Stimulated activated CD4-positive, alpha-beta T cell treated with anti-CD3 and anti-CD28 coated beads, Interleukin-1b, Interleukin-23, amount 100 ng/mL, for 48 hours (primary cell): ENCODE measurements around the gene SLC16A5.
"Not testable (repeated sequence)": the region's sequence is repeated elsewhere in the genome, so short reads cannot be mapped to it uniquely, and the experiment has no call there.

ENCODE experiments used
- DNase-seq: peaks from one replicate; pipeline ENCODE4 v3.0.0-alpha.2; 2020

Gene SLC16A5

DNA sequence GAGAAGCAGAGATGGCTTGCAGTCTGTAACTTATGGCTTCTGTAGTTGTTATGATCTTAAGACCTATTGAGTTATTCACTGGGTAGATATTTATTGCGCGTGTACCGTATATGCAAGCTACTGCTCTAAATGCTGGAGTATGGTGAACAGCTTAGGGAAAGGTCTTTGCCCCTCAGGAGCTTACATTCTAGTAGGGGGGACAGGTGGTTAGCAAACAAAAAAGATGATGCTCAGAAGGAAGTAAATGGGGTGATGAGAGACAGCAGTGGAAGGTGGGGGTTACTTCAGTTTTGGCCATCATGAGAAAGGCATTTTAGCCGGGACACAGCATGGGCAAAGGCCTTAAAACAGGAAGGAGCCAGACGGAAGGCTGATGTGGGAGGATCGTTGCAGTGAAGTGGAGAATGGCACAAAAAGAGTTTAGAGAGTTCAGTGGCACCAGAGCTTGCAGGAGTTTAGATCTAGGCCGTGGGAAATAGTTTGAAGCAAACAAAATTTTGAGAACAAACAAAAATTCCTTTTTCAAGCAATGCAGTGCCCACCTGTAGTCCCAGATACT, 24.1 kb downstream of the SLC16A5 start:
- DNase-seq: no peak

DNA sequence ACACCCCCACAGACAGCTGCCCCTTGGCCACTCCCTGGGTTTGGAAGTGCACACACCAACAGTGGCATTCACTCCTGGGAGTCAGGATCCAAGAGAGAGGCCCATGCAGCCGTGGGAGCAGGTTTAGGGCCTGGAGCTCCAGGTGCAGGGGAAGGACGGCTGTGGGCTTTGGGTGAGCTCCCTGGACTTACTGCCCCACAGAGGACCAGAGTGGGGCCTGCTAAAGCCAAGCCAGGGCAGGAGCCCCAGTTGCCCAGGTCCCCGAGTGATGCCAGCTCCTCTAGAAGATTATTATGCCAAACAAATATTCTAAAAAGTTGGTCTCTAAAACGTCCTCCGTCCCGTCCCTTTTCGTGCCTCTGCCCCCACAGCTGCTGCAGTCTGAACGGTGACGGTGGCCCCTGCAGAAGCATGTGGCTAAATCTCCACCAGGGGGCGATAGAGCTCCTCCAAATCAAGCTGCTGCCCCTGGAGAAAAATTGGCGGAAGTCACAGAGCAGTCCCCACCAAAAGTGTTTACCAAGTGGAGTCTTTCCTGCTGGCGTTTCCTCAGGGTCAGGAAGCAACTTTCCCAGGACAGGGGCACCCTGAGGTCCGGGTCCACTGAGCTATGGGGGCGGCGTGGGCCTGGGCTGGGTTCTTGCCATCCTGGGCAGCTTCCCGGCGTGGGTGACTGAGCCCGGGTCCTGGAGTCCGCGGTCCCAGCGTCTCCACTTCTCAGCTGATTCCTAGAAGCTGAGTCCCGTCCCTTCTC, 26.2 kb downstream of the SLC16A5 start:
- peak; percentile 90 for DNase-seq

DNA sequence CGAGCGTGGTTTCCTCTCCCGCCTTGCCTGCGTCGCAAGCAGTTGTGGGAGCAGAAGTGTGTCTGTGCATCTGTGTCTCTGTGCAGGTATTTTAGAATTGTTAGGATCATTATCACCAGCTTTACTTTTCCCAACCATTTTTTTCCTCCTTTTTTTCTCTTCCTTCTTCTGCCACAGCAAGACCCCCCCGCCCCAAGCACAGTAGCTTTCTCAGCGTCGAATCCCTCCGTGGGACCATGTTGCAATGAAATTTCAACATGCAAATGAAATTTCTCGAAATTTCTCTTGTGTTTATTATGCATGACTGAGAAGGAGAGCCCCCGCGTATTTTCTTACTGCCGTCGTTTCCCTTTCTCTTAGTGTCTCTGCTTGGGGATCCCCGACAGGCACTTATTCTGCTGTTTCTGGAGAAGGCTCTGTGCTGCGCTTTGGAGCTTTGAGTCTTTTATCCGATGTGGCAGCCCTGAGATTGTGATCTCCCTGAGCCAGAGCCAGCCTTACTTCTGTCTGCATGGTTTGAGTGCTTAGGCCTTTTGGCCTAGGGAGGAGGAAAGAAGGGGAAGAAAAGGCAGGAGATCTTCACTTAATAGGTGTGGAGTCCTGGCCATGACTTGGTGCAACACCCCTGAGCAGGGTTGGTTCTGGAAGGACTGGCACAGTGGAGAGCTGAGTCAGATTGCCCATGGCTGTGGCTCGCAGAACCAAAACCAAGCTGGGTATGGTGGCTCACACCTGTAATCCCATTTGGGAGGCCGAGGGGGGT, 27.0 kb downstream of the SLC16A5 start:
- peak; percentile 16 for DNase-seq

DNA sequence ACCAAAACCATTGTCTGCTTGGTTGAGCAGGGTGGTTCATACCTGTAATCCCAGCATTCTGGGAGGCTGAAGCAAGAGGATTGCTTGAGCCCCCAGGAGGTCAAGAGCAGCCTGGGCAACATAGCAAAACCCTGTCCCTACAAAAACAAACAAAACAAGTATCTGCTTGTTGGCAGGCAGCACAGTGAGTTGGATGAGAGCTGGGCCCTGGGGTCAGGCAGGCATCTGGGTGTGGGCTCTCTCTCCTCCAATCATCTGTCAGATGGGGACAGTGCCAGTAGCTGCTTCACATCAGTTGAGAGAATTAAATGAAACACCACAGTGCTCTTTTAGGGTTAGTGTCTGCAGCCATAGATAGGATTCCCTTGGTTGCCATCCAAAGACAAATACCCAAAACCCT, 27.8 kb downstream of the SLC16A5 start:
- no peak for DNase-seq

DNA sequence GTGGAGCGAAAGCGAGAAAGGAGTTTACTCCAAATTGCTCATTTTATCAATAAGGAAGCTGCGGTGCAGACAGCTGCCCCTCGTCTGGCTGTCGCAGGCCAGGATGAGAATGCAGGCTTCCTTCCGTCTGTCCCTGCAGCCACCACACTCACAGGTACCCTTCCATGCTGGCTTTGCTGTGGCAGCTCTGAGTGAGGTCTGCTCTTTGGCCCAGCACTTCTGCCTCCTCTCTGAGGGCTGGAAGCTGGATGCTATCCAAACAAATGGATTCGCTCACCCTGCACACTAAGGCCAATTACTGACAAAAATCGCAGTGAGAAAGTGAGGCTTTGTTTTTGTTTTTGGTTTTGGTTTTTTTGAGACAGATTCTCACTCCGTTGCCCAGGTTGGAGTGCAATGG, 29.0 kb downstream of the SLC16A5 start:
- DNase-seq: no peak

DNA sequence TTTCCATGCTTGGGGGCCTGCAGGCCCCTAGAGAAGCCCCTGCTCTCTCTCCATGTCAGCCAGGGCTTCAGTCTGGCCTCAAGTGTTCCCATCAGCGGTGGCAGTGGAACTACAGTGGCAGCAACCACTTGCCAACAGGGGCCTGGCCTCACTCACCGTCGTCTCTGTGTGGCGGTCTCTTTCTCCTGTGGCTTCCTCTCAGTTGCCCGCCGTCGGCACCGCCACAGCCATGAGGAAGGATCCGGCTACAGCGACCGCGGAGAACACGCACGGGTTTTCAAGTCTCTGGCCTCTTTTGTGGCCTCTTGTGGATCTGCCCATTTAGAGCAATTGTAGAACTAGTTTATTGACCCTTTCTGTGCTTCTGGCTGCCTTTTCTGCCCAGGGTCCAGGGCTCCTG, 30.6 kb downstream of the SLC16A5 start:
- DNase-seq: no peak

DNA sequence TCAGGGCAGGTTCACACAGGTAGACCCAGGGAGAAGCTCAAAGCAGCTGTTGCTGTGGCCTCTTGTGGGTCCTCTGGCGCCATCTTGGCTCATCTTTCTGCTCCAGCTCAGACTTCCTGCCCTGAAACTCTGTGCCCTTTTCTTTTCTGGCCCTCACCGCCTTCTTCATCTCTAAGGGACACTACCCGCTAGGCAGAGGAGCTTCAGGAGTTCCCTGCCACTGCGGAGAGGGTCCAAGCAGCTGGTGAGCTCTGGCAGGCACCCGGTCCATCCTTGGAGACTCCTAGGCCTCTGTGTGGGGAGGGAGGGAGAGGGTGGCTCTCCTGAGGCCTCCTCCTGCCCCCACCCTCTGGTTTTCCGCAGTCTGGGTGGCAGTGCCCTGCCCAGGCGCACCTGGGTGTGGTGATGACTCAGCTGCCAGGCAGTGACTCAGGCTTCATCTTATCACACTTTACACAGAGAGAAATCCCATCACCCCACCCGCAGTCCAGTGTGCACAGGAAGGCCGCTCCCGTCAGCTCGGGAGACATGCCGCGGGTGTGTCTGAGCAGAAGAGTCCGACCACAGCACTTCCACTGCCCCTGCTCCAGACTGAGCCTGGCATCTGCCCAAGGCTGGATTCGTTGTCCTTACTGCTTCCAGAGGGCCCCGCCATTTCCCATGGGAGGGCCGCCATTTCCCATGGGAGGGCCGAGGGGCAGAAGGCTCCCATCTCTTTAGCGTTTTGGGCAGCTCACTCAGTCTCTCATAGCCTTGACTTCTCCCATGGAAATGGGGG, 36.5 kb downstream of the SLC16A5 start:
- DNase-seq: peak; percentile 74

DNA sequence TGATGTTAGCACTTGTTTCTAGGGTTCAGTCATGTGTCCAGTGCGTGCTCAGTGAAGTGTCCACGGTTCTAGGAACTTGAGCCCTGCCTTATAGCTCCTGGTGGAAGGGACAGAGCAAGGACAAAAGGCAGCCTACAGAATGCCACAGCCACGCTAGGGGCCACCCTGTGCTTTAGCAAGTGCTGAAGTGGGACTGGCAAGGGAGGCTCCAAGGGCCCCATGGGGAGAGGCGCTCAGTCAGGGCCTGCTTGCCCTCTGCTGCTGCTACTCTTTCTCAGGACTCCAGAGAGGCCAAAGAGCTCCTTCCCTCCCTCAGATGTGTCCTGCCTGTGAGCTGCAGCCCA, 37.0 kb downstream of the SLC16A5 start:
- DNase-seq: no peak

DNA sequence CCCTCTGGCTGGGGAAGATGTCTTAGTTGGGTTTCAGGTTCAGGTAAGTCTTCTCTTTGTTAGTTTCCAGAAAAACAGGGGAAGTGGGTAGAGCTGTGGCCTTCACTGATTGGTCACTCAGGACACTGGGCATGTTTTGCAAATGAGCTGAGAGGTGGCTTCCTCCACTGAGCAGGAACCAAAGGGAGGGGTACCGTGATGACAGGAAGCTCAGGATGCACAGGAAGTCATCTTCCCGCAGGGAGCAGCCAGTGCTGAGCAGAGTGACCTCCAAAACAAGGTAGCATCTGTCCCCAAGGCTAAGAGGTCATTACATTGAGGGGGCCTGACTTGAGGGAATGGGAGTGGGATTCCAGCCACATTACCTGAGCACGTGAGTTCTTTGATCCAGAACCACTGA, 38.2 kb downstream of the SLC16A5 start:
- DNase-seq: no peak

DNA sequence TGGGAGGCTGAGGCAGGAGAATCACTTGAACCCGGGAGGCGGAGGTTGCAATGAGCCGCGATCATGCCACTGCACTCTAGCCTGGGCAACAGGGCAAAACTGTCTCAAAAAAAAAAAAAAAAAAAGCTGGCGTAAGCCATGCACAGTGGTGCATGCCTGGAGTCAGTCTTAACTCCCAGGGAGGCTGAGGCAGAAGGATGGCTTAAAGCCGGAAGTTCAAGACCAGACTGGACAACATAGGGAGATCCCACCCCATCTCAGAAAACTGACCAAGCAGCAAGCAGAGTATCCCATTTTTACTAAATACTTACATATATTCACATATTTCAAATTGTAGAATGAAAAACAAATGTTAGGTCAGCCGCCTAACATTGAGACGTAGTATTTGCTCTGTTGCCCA, 39.2 kb downstream of the SLC16A5 start:
- no peak for DNase-seq

DNA sequence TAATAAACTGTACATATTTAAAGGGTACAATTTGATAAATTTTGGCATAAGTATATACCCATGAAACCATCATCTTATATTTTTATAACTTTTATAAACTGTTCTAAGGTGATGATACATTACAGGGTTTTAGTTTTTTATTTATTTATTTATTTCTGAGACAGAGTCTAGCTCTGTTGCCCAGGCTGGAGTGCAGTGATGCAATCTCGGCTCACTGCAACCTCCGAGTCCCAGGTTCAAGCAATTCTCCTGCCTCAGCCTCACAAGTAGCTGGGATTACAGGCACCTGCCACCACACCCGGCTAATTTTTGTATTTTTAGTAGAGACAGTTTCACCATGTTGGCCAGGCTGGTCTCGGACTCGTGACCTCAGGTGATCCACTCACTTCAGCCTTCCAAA, 40.2 kb downstream of the SLC16A5 start:
- not testable (repeated sequence) for DNase-seq

DNA sequence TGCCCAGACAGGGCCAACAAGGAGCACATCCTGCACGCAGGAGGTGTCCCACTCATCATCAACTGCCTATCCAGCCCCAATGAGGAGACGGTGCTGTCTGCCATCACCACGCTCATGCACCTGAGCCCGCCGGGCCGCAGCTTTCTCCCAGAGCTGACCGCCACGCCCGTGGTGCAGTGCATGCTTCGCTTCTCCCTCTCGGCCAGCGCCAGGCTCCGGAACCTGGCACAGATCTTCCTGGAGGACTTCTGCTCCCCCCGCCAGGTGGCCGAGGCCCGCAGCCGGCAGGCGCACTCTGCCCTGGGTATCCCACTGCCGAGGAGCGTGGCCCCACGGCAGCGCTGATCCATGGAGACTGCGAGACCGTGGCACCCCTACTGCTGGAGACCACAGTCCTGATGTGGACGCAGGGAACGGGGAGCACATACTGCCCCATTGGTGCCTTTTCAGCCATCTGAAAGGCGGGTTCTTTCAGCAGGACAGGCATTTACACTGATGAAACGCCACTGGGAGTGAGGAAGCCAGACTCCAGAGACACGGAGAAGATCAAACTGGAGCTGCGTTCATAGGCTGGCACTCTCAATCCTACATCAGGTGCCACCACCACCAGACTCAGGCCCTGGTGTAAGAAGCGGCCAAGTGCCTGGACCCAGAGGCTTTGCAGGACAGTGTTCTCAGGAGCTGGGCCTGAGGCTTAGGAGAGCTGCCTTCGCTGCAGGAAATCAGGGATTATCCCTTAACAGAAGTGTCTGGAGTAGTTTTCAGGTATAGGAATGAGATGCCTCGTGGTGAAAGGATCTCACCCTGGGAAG, 41.1 kb downstream of the SLC16A5 start:
- DNase-seq: no peak

DNA sequence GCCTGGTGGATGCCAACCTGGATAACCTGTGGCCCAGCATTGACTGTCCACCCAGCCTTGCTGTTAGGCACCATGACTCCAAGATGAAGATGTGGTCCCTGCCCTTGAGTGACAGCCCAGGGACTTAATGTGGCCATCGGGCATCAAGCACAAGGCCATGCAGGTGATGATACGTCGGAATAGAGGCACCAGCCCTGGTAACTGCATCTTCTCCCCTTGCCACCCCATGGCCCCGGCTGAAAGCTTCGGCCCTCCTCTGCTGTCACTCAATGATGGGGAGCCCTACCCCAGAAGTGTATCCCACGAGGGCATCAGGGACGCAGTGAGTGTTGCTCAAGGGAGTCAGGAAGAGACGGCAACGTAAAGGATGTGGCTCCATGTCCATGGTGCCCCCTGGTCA, 41.8 kb downstream of the SLC16A5 start:
- no peak for DNase-seq

DNA sequence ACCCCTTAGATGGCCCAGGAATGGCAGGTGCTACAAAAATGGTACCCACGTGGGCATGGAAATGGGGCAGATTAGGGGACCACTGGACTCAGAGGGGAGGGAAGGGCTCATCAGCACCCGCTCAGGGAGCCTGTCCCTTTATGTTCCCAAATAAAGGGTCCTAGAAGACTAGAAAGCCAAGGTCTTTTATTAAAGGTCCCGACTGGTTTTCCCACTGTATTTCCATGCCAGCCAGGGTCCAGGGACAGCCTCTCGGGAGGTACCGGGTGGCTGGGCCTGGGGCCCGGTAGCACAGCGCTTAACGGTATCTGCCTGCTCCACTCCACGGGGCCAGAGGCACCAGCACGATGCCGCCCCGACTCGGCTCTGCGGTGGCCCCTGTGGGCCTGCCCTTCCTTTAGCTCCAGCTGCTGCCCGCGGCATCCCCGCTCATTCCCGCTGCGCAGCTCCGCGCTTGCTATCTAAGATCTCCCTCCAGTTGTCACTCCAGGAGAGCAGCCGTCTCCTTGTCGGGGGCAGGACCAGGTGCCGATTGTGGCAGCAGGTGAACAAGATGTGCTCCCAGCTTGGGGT, 42.4 kb downstream of the SLC16A5 start:
- DNase-seq: no peak

DNA sequence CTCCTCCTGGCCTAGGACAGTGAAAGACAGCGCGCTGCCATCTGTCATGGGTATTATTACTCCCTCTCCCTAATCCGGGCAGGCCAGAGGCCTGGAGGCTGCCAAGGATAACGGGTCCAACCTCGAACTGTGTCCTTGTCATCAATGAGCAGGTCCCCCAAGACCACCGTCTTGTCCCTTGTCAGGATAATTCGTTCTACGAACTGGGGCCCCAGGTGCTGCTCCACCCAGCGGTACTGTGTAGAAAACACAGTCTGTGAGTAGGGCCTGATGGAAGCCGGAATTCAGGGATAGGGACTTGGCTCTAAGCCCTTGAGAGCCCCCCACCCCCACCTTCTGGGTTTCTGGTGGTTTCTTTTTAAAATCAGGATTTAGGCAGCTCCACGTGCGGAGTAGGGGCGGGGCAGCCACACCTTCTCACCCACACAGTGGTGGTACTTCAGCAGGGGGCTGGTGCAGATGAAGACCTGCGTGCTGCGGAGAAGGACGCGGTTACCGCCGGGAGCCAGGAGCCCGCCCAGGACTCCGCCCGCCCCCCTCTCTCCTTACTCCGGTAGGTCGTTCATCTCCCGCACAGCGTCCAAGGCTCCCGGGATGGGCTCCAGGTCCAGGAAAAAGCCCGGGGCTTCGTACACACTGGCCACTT, 43.0 kb downstream of the SLC16A5 start:
- peak; percentile 45 for DNase-seq

DNA sequence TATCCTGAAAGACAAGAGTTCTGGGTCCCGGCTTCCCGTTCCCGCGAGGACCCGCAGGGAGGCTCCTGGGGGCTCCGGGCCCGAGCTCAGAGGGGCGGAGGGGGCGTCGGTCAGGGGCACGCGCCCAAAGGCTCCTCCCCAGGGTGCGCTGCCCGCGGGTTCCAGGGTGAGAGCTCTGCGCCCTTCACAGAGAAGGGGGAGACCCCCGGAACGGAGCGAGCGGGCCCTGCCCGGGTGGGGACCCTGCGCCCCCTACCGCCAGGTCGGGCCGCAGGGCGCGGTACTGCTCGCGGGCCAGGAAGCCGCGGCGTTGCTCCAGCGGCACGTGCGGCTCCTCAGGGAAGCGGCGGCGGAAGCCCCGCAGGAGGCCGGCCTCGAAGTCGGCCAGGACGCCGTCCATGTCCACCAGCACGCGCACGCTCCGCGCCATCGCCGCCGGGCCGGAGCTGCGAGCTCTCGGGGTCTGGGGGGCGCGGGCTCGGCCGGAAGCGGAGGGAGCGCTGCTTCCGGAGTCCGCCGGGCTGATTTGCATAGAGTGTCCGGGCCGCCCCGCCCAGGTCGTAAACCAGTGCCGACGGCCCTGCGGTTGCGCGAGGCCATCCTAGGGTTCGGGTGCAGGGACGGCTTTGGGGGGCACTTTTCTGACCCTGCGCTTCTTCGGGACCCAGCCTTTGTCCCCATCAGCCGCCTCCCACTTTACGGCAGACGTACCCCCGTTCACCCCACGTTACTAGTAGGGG, 43.7 kb downstream of the SLC16A5 start, which contains the start of gene NT5C:
NT5C (minus strand) TSS at position 465 of the 740 bp plus-strand sequence; CDS start at position 430, 35 bp downstream.
- peak; percentile 72 for DNase-seq

DNA sequence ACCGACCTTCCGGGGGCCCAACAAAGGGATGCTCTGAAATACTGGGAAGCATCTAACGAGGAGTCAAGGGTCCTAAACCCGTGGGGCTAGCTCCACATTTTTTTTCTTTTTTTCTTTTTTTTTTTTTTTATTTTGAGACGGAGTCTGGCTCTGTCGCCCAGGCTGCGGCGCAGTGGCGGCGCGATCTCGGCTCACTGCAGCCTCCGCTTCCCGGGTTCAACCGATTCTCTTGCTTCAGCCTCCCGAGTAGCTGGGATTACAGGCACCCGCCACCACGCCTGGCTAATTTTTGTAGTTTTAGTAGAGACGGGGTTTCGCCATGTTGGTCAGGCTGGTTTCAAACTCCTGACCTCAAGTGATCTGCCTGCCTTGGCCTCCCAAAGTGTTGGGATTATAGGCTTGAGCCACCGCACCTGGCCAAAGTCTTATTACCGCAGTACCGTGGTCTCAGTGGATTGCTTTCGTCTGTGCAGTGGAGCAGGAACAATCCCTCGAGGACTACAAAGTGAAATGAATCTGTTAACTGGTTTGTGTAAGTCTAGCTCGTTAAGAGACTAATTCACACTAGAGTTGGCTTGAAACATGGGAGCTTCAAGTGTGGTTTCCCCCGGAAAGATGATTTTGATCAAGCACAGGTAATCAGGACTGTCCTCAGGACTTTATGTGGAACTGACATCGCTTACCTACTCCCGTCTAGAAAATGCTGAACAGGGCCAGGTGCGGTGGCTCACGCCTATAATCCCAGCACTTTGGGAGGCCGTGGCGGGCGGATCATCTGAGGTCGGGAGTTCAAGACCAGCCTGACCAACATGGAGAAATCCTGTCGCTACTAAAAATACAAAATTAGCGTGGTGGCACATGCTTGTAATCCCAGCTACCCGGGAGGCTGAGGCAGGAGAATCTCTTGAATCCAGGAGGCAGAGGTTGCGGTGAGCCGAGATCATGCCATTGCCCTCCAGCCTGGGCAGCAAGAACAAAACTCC, 44.6 kb downstream of the SLC16A5 start:
- DNase-seq: not testable (repeated sequence)

DNA sequence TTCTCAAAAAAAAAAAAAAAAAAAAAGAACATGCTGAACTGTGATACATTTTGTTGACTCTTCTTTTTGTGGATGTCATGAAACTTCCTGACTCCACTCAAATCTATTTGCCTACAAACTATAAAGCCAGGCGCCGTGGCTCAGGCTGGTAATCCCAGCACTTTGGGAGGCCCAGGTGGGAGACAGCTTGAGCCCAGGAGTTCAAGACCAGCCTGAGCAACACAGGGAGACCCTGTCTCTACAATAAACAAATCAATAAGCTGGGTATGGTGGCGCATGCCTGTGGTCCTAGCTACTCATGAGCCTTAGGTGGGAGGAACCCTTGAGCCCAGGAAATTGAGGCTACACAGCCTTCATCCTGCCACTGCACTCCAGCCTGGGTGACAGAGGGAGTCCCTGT, 45.2 kb downstream of the SLC16A5 start:
- DNase-seq: no peak

DNA sequence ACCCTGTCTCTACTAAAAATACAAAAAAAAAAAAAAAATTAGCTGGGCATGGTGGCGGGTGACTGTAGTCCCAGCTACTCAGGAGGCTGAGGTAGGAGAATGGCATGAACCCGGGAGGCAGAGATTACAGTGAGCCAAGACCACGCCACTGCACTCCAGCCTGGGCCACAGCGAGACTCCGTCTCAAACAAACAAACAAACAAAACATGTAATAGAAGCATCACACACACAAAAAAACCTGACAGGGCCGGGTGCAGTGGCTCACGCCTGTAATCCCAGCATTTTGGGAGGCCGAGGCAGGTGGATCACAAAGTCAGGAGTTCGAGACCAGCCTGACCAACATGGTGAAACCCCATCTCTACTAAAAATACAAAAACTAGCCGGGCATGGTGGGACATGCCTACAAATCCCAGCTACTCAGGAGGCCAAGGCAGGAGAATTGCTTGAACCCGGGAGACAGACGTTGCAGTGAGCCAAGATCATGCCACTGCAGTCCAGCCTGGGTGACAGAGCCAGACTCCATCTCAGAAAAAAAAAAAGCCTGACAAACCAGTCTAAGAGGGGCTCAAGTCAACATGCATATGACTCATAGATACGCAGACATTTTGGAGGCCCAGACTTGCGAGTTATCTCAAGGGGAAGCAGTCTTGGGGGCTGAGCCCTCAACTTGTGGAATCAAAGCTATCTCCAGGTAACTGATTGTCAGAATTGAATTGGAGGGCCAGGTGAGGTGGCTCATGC, 46.0 kb downstream of the SLC16A5 start:
- not testable (repeated sequence) for DNase-seq
